ENCODE results near the gene PNPLA2.
A peak's percentile ranks its signal among the peaks of the same experiment; 100 is the strongest.

Gene PNPLA2

GRCh38 chr11:819943-820649 lies 1.4 kb downstream of the PNPLA2 start:
- TF ChIP-seq CTCF (IDR thresholded peaks at IDR 0.05) (no peak), ZFX (IDR thresholded peaks at IDR 0.05; ENCODE audit: borderline replicate concordance) (no peak)
- H3K27ac ChIP-seq, result peak overlapping the region; percentile 96

- peak overlapping the region; percentile 96 for H3K27ac ChIP-seq
- TF ChIP-seq CTCF (IDR thresholded peaks at IDR 0.05) (no peak), ZFX (IDR thresholded peaks at IDR 0.05; ENCODE audit: borderline replicate concordance) (no peak)
Measured at GRCh38 chr11:820655-821511, 2.2 kb downstream of the PNPLA2 start.

GRCh38 chr11:821512-822371 lies 3.0 kb downstream of the PNPLA2 start:
- peak overlapping the region; percentile 96 for H3K27ac ChIP-seq
- TF ChIP-seq CTCF (IDR thresholded peaks at IDR 0.05) (no peak), ZFX (IDR thresholded peaks at IDR 0.05; ENCODE audit: borderline replicate concordance) (no peak)

- TF ChIP-seq CTCF (IDR thresholded peaks at IDR 0.05), result no peak
- no peak for TF ChIP-seq ZFX (IDR thresholded peaks at IDR 0.05; ENCODE audit: borderline replicate concordance)
- H3K27ac ChIP-seq, result peak overlapping the region; percentile 96
Measured at GRCh38 chr11:823441-824291, 5.0 kb downstream of the PNPLA2 start.

- TF ChIP-seq CTCF (IDR thresholded peaks at IDR 0.05) (no peak; the same call in 1 of the 2 replicates), ZFX (IDR thresholded peaks at IDR 0.05; ENCODE audit: borderline replicate concordance) (no peak)
- H3K27ac ChIP-seq, result peak overlapping the region; percentile 96
Measured at GRCh38 chr11:824292-824880, 5.7 kb downstream of the PNPLA2 start.

- peak overlapping the region; percentile 96 for H3K27ac ChIP-seq
- no peak for TF ChIP-seq ZFX (IDR thresholded peaks at IDR 0.05; ENCODE audit: borderline replicate concordance)
- TF ChIP-seq CTCF (IDR thresholded peaks at IDR 0.05), result no peak
Measured at GRCh38 chr11:824942-825341, 6.2 kb downstream of the PNPLA2 start.
